Skin epidermis (tissue), 12 donors: ENCODE data around the gene ABHD12.
"Not testable (repeated sequence)": the region's sequence is repeated elsewhere in the genome, so short reads cannot be mapped to it uniquely, and the experiment has no call there.

Source experiments
- H3K27ac ChIP-seq, 21 experiments: fragments of 200-600 bp; sonication (generic) in 11 of 21; one replicate each; pipeline ENCODE4 v1.5.0; 2020; ENCODE audit warnings: mild to moderate bottlenecking in 3 of 21, inconsistent platforms in 2 of 21, moderate library complexity in 2 of 21
- H3K4me3 ChIP-seq, 7 experiments: fragments of 200-600 bp; sonication (generic) in 2 of 7; one replicate each; pipeline ENCODE4 v1.5.0; 2020; ENCODE audit warnings: inconsistent platforms in 2 of 7, mild to moderate bottlenecking in 2 of 7, moderate library complexity in 1 of 7

ABHD12 gene

GRCh38 chr20:25390538-25391528 is at the start of gene ABHD12:
TSS of gene ABHD12 (minus strand) at chr20:25390835. CDS start at chr20:25390703, 132 bp downstream.
- Histone ChIP-seq H3K4me3 (peak within 1 kb of the TSS; percentile 67 to 95 (median 83)), H3K27ac (peak within 1 kb of the TSS; percentile 49 to 92 (median 83))

- no peak overlapping the region for H3K27ac ChIP-seq
- H3K4me3 ChIP-seq: no peak overlapping the region
Measured at GRCh38 chr20:25439328-25439727, 48.7 kb upstream of the ABHD12 start.

GRCh38 chr20:25437153-25437581 is 46.5 kb upstream of the ABHD12 start:
- Histone ChIP-seq H3K4me3 (no peak overlapping the region), H3K27ac (no peak overlapping the region)

GRCh38 chr20:25424536-25424935 is 33.9 kb upstream of the ABHD12 start:
- Histone ChIP-seq H3K4me3 (no peak overlapping the region), H3K27ac (no peak overlapping the region)

GRCh38 chr20:25422032-25422431 is 31.4 kb upstream of the ABHD12 start:
- Histone ChIP-seq H3K4me3 (no peak overlapping the region), H3K27ac (no peak overlapping the region)

- no peak overlapping the region for H3K27ac ChIP-seq
- H3K4me3 ChIP-seq: no peak overlapping the region
Measured at GRCh38 chr20:25421102-25421501, 30.5 kb upstream of the ABHD12 start.

DNA sequence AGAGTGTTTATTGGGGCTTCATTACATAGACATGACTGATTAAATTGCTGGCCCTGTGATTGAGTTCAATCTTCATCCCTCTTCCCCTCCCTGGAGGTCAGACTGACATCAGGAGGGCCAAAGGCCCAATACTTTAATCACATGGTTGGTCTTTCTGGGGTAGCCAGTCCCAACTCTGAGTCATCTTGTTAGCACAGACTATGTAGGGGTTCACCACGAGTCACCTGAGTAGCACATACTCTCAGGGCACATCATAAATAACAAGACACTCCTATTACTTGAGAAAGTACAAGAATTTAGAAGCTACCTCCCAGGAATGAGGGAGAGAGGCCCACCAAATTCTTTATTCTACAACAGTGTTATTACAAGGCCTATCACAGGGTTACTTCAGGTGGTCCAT is 28.1 kb upstream of the ABHD12 start:
- no peak overlapping the region for H3K27ac ChIP-seq
- H3K4me3 ChIP-seq: no peak overlapping the region

DNA sequence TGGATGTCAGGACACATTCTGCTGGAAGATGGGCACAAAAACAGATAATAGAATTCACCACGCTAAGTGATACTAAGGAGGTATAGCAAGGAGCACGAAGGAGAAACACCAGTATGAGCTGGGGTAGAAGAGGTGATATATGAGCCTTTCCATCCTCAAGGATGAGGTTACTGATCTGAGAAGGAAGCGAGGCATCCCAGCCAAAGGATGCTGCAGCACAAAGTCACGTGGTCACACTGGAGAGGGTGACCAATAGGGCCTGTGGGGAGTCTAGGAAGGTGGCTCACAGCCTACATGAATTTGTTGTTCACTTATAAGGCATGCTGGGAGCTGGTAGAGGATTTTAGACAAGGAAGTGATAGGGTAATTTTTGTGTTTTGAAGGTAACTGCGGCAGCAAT is 18.3 kb upstream of the ABHD12 start:
- Histone ChIP-seq H3K4me3 (no peak overlapping the region), H3K27ac (no peak overlapping the region)

DNA sequence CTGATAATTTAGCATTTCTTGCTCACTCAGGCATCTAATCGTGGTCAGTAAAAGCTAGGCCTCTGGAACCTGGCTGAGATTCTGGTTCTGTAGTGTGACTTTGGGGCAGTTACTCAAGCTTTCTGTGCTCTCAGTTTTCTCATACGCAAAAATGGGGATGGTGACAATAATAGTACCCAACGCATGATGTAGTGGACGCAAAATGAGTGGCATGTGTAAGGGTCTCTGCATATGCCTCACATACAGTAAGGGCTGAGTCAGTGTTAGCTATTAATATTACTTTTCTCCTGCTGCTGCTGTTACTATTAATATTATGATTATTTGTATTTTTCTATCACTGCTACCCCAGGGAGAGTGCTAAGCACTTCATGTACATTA is 17.5 kb upstream of the ABHD12 start:
- Histone ChIP-seq H3K4me3 (peak overlapping the region; percentile 49 to 67 (median 64)), H3K27ac (peak overlapping the region in 16 of 21 experiments; percentile 26 to 83 (median 68))

DNA sequence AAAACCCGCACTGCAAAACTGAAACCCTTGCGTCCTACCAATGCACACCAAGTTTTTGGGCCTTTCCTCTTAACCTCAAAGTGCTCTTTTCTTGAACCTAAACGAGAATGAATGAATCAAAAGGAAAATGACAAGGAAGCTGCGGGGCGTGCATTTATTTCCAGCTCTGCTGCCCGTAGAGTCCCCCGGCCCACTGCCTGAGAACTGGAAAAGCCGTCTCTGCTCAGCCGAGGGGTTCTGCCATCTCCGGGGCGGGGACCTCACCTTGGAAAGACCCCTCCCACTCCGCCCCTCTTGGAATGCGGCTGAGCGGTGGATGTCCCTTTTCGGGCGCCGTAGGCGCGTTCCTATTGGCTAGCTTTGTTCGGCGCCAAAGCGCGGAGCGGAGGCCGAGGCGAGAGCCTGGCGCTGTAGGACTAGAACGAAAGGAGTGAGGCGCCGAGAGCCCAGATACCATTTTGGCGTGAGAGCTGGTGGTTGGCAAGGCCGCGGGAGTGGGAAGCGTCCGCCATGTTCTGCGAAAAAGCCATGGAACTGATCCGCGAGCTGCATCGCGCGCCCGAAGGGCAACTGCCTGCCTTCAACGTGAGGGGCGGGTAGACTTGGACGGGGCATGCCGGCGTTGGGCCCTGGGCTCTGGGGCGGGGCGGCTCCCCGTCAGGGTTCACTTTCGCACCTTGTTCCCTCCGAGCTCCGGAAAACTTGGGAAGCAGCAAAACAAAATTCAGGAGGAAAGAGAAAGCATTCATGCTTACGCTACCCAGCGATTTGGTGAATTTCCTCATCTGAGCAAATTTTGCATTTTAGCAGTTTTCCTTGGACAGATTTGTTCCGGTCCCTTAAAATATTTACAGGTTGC is 16.9 kb upstream of the ABHD12 start, which contains the start of gene GINS1:
TSS of gene GINS1 (plus strand) at position 363 of the 859 bp plus-strand sequence. CDS start at position 511, 148 bp downstream.
- H3K27ac ChIP-seq: peak within 1 kb of the TSS in 20 of 21 experiments; percentile 26 to 83 (median 65)
- peak within 1 kb of the TSS; percentile 49 to 67 (median 64) for H3K4me3 ChIP-seq

- Histone ChIP-seq H3K4me3 (no peak overlapping the region), H3K27ac (no peak overlapping the region)
Measured at GRCh38 chr20:25402583-25402982, 11.9 kb upstream of the ABHD12 start.

DNA sequence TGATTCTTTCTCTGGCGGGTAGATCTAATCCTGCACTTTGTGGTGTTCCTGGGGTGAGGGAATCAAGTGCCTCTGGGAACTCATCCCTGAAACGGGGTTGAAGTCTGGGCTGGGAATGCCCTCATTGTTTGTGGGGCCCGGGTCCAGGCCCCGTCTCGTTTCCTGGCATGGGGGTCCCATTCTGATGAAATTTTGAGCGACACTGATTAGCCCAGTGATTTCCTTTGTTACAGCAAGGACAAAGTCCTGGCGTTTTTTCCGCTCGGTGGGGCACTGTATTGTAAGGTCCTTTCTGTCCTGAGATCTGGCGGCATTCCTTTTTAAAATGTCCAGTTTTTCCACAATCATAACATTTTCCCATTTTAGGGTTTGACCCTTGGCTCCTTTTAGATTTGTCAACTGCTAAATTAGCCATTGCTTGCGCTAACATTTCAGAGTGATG is 9.7 kb upstream of the ABHD12 start:
- not testable (repeated sequence) for H3K27ac ChIP-seq, H3K4me3 ChIP-seq

DNA sequence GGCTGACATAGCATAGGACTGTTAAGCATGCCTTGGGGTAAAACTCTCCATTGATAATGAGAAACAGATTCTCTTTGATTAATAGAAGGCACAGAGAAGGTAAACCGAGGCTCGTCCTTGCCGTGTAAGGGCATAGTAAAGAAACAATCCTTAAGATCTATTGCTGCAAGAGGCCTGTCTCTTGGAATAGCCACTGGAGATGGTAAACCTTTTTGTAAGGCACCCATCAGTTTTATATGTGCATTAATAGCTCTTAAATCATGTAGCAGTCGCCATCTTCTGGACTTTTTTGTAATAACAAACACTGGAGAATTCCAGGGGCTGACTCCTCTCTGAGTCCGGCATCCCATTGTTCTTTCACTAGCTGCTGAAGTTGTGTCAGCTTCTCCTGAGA is 8.4 kb upstream of the ABHD12 start:
- Histone ChIP-seq H3K27ac (no peak overlapping the region), H3K4me3 (no peak overlapping the region)

DNA sequence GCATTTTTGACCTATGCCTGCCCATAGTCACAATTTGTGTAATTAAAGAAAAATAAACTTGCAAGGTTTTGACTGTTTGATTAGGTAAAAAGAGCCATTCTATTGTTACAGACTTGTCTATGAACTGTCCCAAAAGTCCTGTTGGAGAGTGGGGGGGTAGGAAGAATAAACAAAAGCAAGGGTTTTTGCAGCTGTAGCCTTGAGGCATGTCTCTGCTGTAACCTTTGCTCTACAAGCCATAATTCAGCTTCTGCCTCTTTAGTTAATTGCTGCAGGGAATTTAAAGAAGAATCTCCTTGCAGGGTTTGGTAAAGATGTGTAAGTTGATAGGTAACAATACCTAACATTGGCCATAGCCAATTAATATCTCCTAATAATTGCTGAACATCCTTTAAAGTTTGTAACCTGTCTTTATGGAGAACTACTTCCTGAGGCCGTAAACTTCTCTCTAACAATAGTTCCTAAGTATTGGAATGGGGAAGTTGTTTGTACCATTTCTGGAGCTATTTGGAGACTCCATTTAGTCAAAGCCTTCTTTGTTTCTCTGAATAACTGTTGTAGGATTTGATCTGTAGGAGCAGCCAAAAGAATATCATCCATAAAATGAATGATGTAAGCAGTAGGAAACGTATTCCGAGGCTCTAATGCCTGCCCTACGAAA is 7.9 kb upstream of the ABHD12 start:
- Histone ChIP-seq H3K4me3 (no peak overlapping the region), H3K27ac (no peak overlapping the region)

- Histone ChIP-seq H3K4me3 (no peak overlapping the region), H3K27ac (peak overlapping the region in 1 of 21 experiments; percentile 26)
Measured at GRCh38 chr20:25397821-25398220, 7.2 kb upstream of the ABHD12 start.

DNA sequence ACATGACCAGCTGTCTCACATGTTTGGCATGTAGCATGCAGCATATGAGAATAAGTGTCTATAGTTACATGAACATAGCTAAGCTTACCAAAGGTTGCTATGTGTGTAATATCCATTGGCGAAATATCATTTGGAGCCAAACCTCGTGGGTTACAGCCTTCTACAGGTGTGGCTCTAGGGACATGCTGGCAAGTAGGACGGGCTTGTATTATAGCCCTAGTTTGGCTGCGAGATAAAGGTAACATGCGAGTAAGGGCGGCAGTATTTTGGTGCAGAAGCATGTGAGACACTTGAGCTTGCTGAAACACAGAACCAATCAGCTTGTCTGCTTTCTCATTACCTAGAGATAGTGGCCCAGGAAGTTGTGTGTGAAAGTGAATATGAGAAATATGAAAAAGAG is 6.5 kb upstream of the ABHD12 start:
- Histone ChIP-seq H3K4me3 (no peak overlapping the region), H3K27ac (no peak overlapping the region)

- no peak overlapping the region for H3K27ac ChIP-seq
- no peak overlapping the region for H3K4me3 ChIP-seq
Measured at GRCh38 chr20:25394996-25395395, 4.4 kb upstream of the ABHD12 start.

GRCh38 chr20:25394276-25394675 is 3.6 kb upstream of the ABHD12 start:
- H3K4me3 ChIP-seq: no peak overlapping the region
- H3K27ac ChIP-seq: no peak overlapping the region

GRCh38 chr20:25389858-25390537 is 637 bp downstream of the ABHD12 start:
- Histone ChIP-seq H3K4me3 (peak overlapping the region; percentile 67 to 95 (median 83)), H3K27ac (peak overlapping the region; percentile 41 to 92 (median 83))
